ENCODE data around the gene RAB3GAP2.

- TF ChIP-seq POLR2AphosphoS5 (IDR thresholded peaks at IDR 0.05; ENCODE audit: low read length), result no peak
- TF ChIP-seq BRCA1 (IDR thresholded peaks at IDR 0.05; ENCODE audit: low read depth, low read length), result no peak
- no peak for TF ChIP-seq CTCF (IDR thresholded peaks at IDR 0.05 in 2 of 3, conservative IDR thresholded peaks at IDR 0.05 in 1 of 3; ENCODE audit: control insufficient read depth in 2 of 3, extremely low read depth in 1 of 3, insufficient read depth in 1 of 3, low read depth in 3 of 3, low read length in 3 of 3)
- TF ChIP-seq EGR1 (IDR thresholded peaks at IDR 0.05; ENCODE audit: borderline replicate concordance in 1 of 2, low read depth in 2 of 2, low read length in 2 of 2), result no peak
- no peak for TF ChIP-seq RFX5 (IDR thresholded peaks at IDR 0.05; ENCODE audit: low read depth, low read length)
- TF ChIP-seq POLR2A (IDR thresholded peaks at IDR 0.05; ENCODE audit: low read depth, low read length), result no peak
- TF ChIP-seq MTA3 (IDR thresholded peaks at IDR 0.05; ENCODE audit: borderline replicate concordance, low read length), result no peak
- TF ChIP-seq REST (IDR thresholded peaks at IDR 0.05; ENCODE audit: low read depth, low read length), result no peak
- no peak for TF ChIP-seq SIX5 (IDR thresholded peaks at IDR 0.05; ENCODE audit: low read depth, low read length, severe bottlenecking)
Measured at GRCh38 chr1:220303871-220304270, 31.6 kb upstream of the RAB3GAP2 start.
